22Rv1 (cell line): Measurements from ENCODE around the gene TIGD1.

Source experiments
- H3K27ac ChIP-seq: fragments of 450-650 bp; 2 replicates; pipeline ENCODE4 v1.5.1; 2017
- CTCF ChIP-seq: fragments of 450-650 bp; IDR thresholded peaks from 2 replicates; pipeline ENCODE4 v1.5.1; 2017; ENCODE audit warnings: mild to moderate bottlenecking
- ZFX ChIP-seq: fragments of 450-650 bp; IDR thresholded peaks from 2 replicates; pipeline ENCODE4 v1.6.1; 2017; ENCODE audit warnings: antibody characterized with exemption, borderline replicate concordance

Gene TIGD1

GRCh38 chr2:232525199-232525598, 25.2 kb downstream of the TIGD1 start:
- TF ChIP-seq ZFX (no peak), CTCF (no peak)
- H3K27ac ChIP-seq: no peak overlapping the region

GRCh38 chr2:232524771-232525170, 25.6 kb downstream of the TIGD1 start:
- no peak for TF ChIP-seq CTCF
- TF ChIP-seq ZFX: no peak
- no peak overlapping the region for H3K27ac ChIP-seq

- no peak overlapping the region for H3K27ac ChIP-seq
- peak; percentile 67 for TF ChIP-seq CTCF
- no peak for TF ChIP-seq ZFX
Observed at GRCh38 chr2:232523682-232524597, 26.4 kb downstream of the TIGD1 start.

- no peak overlapping the region for H3K27ac ChIP-seq
- no peak for TF ChIP-seq CTCF
- TF ChIP-seq ZFX: no peak
Observed at GRCh38 chr2:232523402-232523681, 27.0 kb downstream of the TIGD1 start.

GRCh38 chr2:232522623-232523401, 27.5 kb downstream of the TIGD1 start:
- no peak overlapping the region for H3K27ac ChIP-seq
- no peak for TF ChIP-seq ZFX
- TF ChIP-seq CTCF: no peak

GRCh38 chr2:232521959-232522622, 28.3 kb downstream of the TIGD1 start:
- peak; percentile 92 for TF ChIP-seq CTCF
- no peak for TF ChIP-seq ZFX
- no peak overlapping the region for H3K27ac ChIP-seq
